ENCODE data around the gene IL36B.

DNA sequence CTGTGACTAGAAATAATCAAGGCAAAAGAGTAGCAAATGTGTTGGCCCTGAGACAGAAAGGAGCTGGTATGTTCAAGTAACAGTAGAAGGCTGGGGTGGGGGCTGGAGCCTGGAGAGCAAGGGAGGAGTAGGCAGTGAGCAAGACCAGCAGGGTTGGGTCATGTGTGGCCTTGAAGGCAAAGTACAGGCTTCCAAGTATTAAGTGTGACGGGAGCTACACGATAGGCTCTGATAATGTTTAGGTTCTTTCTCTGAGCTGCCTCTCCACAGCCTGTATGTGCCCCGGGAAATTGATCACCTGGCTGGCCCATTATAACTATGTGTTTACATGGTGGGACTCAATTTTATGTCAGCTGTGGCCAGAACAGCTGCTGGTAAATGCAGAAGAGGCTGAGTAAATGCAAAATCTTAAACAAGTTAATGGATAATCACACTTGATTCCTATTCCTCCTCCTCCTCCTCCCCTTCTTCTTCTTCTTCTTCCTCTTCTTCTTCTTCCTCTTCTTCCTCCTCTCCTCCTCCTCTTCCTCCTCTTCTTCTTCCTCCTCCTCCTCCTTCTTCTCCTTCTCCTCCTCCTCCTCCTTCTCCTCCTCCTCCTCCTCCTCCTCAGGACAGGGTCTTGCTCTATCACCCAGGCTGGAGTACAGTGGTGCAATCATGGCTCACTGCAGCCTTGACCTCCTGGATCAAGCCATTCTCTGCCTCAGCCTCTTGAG is 24.4 kb upstream of the IL36B start:
- no peak for TF ChIP-seq POLR2A (IDR thresholded peaks at IDR 0.05)
- TF ChIP-seq, protein P1, sequence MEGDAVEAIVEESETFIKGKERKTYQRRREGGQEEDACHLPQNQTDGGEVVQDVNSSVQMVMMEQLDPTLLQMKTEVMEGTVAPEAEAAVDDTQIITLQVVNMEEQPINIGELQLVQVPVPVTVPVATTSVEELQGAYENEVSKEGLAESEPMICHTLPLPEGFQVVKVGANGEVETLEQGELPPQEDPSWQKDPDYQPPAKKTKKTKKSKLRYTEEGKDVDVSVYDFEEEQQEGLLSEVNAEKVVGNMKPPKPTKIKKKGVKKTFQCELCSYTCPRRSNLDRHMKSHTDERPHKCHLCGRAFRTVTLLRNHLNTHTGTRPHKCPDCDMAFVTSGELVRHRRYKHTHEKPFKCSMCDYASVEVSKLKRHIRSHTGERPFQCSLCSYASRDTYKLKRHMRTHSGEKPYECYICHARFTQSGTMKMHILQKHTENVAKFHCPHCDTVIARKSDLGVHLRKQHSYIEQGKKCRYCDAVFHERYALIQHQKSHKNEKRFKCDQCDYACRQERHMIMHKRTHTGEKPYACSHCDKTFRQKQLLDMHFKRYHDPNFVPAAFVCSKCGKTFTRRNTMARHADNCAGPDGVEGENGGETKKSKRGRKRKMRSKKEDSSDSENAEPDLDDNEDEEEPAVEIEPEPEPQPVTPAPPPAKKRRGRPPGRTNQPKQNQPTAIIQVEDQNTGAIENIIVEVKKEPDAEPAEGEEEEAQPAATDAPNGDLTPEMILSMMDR (IDR thresholded peaks at IDR 0.05 in 8 of 11, conservative IDR thresholded peaks at IDR 0.05 in 3 of 11) = no peak
- no peak for TF ChIP-seq POLR2AphosphoS5 (IDR thresholded peaks at IDR 0.05)

Data from spleen (tissue), 7 donors.